Omental fat pad (tissue), 4 donors: ENCODE measurements around the gene MTMR12. TPM values are rescaled to one million over a fixed set of nuclear protein-coding genes. Genes with fewer than 3 reads are reported as not detected.
A peak's percentile ranks its signal among the peaks of the same experiment; 100 is the strongest.

ENCODE experiments used
- ATAC-seq: fragments of 150-250 bp; one replicate; pipeline ENCODE4 v1.9.1; 2016; ENCODE audit warnings: mild to moderate bottlenecking, moderate library complexity; ENCODE audit not compliant: low FRiP score
- DNase-seq: peaks from one replicate; pipeline ENCODE4 v3.0.0-alpha.2; 2019; ENCODE audit warnings: low spot score
- total RNA-seq, 4 donors: library from RNA; depleted of rRNA; stranded (reverse); fragments of >200 nt; gene quantifications; one replicate each; pipeline ENCODE4 v1.1.0, GENCODE V29; 2016
- TF ChIP-seq, protein P1 (sequence below), 3 donors: fragments of 450-650 bp; IDR thresholded peaks; one replicate each; pipeline ENCODE4 v1.5.1; 2016 to 2017; ENCODE audit warnings: antibody characterized with exemption in 3 of 3, mild to moderate bottlenecking in 3 of 3, moderate library complexity in 2 of 3

The MTMR12 gene
- total RNA-seq, 4 donors from 2014 or later = 34.2 to 79.5 (median 57.4) TPM

DNA sequence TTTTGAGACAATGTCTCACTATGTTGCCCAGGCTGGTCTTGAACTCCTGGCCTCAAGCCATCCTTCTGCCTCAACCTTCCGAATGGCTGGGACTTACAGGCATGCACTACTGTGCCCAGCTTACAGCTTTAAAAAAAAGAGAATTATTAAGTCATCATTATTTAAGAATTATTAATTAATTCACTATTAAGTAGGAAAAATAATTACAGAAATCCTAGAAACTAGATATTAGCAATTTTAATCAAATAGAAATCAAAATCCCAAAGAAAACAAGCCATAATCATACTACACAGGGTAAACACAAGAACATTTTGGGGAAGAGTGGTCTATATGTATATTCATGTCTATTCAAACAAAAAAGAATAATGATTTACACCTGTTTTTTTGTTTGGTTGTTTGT, 19.6 kb upstream of the MTMR12 start:
- no peak for DNase-seq
- ATAC-seq = no peak
- TF ChIP-seq, protein P1, sequence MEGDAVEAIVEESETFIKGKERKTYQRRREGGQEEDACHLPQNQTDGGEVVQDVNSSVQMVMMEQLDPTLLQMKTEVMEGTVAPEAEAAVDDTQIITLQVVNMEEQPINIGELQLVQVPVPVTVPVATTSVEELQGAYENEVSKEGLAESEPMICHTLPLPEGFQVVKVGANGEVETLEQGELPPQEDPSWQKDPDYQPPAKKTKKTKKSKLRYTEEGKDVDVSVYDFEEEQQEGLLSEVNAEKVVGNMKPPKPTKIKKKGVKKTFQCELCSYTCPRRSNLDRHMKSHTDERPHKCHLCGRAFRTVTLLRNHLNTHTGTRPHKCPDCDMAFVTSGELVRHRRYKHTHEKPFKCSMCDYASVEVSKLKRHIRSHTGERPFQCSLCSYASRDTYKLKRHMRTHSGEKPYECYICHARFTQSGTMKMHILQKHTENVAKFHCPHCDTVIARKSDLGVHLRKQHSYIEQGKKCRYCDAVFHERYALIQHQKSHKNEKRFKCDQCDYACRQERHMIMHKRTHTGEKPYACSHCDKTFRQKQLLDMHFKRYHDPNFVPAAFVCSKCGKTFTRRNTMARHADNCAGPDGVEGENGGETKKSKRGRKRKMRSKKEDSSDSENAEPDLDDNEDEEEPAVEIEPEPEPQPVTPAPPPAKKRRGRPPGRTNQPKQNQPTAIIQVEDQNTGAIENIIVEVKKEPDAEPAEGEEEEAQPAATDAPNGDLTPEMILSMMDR (IDR thresholded peaks at IDR 0.05) = no peak

- DNase-seq (no peak), ATAC-seq (no peak)
- TF ChIP-seq, protein P1 (IDR thresholded peaks at IDR 0.05) = no peak
These were observed 19.2 kb upstream of the MTMR12 start for GRCh38 chr5:32331935-32332274.

DNA sequence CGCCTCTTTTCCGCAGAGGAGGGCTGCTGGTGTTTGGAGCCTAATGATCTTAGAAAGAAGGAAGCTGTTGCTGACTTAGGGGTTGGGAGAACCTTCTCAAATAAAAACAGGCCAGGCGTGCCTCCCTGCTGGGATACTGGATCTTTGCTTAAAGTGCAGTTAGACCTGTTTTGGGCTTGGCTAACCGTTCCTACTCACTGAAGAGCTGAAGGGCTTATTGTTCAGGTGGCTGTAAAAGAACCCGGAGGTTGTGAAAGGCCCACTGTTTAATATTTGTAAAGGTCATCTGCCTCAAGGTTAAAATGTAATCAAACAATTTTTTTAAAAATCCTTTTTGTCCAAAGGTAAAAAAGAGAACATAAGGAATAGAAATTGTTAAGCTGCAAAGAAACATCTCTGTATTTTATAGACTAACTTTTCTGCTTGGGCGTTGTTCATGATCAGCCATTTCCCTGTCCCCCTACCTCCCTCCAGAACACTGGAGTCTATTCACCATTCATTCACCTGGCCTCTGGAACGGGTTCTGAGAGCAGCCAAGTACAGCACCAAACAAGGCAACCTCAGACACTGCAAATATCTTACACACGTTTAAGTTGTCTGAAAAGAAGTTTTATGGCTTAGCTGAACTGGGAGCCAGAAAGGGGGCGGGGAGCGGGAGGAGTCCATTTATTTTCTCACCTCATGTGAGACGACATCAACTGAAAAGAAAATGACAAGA, 18.6 kb upstream of the MTMR12 start:
- ATAC-seq = no peak
- TF ChIP-seq, protein P1 (IDR thresholded peaks at IDR 0.05) = no peak

GRCh38 chr5:32330126-32330971, 17.6 kb upstream of the MTMR12 start:
- TF ChIP-seq, protein P1 (IDR thresholded peaks at IDR 0.05) = no peak
- no peak for ATAC-seq
- no peak for DNase-seq

More for the DNA sequence above, 18.6 kb upstream of the MTMR12 start:
- DNase-seq = no peak

DNA sequence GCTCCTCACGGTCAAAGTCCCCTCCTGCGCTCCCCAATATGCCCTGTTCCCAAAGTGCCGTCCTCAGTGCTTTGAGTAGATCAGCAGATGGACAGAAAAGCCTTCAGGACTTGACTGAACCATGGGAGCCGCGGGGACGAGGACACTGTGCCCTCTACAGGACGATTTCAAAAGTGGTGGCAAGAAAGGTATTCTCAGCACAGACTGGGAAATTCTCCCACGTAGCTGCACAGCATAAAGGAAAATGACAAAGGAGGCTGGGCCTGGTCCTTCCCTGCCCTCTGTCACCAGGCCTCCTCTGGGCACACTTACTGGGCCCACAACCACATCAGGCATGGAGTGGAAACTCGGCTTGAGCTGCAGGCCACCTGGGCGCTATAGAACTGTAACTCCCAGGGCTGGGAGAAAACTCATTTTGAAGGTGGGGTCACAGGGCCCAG, 16.7 kb upstream of the MTMR12 start:
- no peak for DNase-seq
- ATAC-seq = peak; percentile 64
- TF ChIP-seq, protein P1 (IDR thresholded peaks at IDR 0.05) = no peak

DNA sequence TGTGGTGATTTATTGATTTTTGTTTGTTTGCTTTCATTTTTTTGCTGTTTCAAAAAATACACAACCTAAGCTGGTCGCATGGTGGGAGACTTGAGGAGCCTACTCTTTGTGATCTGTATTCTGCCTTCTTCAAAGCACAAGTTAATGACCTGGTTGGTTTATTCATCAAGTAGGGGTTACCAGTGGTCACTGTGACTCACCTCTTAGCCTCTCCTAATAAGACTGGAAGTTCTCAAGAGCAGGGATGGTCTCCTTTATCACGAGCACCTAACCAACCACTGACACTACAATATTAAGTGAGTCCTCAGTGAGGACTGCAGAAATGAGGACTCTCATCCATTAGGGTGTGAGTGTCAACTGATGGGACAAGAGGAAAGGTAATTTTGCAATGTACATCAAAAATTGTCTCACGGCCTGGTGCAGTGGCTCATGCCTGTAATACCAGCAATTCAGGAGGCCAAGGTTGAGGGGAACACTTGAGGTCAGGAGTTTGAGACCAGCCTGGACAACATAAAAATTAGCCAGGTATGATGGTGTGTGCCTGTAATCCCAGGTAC, 13.6 kb upstream of the MTMR12 start:
- ATAC-seq = no peak
- DNase-seq = no peak
- TF ChIP-seq, protein P1 (IDR thresholded peaks at IDR 0.05) = no peak
